NCI-H187 (cell line): ENCODE measurements around the gene GRK1.
A peak's percentile ranks its signal among the peaks of the same experiment; 100 is the strongest.
"Not testable (repeated sequence)": the region's sequence is repeated elsewhere in the genome, so short reads cannot be mapped to it uniquely, and the experiment has no call there.

Experiments
- DNase-seq, 2 experiments: peaks; one replicate each; lab custom pipeline; 2025; lab: John Stamatoyannopoulos, UW

The GRK1 gene

DNA sequence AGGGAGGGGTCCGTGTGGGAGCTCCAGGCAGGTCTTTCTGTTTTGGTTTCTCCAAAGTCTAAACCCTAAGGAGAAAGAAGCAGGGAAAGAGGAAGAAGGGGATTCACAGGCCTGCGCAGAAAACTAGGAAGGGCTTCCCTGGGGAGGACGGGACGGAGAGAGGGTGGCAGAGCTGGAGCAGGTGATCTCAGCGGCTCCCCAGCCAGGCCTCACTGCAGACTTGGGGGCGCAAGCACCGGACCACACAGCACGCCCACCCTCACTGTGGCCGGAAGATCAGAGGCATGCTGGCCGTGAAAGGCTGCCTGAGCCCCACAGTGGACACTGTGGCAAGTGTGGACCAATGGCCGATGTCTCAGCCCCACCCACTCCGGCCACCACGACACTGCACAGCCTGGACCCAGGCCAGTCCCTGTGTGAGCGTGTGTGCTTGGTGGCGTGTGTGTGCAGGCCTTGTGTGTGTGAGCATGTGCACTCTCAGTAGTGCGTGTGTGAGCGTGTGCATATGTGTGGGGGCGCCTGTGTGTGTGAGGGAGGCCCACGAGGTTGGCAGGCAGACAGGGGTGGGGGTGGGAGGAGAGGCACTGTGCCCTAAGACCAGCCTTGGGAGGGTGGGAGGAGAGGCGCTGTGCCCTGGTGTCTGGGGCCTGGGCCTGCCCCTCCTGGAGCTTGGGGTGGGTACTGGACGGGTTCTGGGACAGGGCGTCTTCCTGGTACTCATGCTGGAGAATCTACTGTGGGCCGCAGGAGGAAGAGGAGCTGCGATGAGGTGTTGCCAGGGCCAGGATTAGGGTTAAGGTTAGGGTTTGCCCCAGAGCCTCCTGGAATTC is 76.6 kb downstream of the GRK1 start:
- DNase-seq = no peak

DNA sequence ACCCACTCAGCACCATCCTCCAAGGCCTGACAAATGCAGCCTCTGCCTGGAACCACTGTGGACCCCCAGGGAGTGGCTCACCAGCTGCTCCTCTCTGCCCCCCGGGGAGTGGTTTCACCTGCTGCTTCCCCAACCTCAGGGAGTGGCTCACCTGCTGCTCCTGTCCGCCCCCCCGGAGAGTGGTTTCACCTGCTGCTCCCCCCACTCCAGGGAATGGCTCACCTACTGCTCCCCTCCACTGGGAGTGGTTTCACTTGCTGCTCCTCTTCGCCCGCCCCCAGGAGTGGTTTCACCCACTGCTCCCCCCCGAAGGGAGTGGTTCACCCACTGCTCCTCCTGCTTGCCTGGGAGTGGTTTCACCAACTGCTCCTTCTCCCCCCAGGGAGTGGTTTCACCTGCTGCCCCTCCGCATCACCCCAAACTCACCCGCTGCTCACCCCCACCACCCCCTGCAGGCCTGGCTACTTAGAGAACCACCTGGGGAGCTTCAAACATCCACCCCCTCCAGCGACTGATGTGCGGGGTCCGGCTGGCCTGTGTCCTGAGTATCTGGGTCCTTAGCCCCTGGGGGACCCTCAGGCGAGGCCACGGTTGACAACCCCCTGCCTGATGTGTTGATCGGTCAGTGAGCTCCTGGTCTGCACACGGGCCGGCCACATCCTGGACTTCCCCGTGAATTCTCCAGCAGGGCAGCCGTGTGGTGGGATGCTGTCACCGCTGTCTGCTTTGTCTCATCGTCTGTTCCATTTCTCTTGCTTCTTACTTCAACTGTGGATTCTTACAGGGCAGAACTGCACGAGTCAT is 77.4 kb downstream of the GRK1 start:
- peak; percentile 81 to 91 for DNase-seq

DNA sequence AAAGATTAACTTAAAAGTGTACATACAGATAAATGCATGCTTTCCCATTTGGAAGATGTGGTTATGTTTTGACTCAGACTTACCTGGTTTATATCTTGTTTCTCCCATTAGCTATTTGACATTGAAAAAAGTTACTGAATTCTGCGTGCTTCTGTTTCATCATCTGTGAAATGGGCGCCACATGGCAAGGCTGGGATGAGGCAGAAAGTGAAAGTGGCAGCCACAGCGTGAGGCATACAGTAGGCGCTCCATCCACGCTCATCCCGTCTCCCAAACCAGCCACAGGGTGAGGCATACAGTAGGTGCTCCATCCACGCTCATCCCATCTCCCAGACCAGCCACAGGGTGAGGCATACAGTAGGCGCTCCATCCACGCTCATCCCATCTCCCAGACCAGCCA is 78.0 kb downstream of the GRK1 start:
- no peak for DNase-seq

DNA sequence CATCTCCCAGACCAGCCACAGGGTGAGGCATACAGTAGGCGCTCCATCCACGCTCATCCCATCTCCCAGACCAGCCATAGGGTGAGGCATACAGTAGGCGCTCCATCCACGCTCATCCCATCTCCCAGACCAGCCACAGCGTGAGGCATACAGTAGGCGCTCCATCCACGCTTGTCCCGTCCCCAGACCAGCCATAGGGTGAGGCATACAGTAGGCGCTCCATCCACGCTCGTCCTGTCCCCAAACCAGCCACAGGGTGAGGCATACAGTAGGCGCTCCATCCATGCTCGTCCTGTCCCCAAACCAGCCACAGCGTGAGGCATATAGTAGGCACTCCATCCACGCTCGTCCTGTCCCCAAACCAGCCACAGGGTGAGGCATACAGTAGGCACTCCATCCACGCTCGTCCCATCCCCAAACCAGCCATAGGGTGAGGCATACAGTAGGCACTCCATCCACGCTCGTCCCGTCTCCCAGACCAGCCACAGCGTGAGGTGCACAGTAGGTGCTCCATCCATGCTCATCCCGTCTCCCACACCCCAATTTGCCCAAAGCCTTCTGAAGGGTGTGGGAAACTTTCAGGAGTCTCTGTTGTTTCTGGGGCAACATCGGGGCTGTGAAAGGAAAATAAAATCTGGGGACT is 78.6 kb downstream of the GRK1 start:
- DNase-seq = not testable (repeated sequence)

DNA sequence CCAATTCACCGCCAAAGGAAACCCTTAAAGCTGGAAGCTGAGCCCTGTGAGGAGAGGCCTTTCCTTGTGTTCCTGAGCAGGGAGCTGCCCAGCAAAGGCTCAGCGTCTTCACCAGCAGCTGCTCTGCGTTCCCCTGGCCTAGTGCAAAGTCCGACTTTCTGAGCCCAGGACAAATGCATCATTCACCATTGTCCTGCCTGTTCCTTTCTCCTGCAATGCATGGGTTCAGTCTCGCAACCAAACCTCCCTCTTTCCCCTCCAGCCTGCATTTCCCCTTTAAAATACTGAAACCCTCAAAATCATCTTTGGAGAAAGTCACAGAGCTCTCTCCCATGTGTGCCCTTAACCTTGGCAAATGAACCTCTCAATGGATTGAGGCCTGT is 79.1 kb downstream of the GRK1 start:
- DNase-seq = no peak

DNA sequence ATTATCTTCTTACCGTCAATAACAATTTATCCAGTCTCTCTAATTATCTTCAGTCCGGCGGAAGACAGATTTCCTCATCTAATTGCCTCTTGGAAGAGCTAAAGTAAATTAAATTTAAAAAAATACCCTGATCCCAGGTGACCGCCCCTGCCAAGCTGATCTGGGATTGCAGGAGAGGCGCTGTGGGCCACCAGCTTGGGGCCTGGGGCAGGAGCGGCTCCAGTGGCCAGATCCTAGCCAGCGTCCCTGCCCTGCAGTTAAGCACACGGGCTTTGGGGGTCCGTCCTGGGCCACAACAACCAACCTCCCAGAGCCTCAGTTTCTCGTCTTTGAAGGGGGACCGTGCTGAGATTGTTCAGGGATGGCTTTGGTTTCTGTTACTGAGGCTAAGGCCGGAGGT is 79.7 kb downstream of the GRK1 start:
- DNase-seq = no peak

DNA sequence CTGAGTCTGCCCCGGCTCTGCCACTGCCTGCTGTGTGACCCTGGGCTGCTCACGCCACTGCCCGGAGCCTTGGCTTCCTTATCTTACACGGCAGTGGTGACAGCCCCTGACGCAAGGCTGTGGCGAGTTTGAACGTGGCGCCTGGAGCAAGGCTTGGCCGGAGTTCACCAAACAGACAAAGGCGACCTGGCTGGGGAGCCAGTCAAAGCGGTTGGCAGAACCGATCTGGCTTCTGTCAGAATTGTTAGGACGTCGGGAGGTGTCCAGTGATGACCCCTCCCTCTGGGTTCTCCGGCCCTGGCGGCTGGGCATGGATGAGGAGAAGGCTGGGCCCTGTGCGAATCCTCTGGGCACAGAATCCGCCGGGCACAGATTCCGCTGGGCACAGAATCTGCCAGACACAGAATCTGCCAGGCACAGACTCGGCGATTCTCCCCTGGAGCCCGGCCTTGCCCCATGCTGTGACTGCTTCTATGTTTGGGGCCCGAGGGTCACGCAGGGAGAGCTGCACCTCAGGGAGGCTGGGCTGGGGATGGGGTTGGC is 80.3 kb downstream of the GRK1 start:
- DNase-seq = no peak

DNA sequence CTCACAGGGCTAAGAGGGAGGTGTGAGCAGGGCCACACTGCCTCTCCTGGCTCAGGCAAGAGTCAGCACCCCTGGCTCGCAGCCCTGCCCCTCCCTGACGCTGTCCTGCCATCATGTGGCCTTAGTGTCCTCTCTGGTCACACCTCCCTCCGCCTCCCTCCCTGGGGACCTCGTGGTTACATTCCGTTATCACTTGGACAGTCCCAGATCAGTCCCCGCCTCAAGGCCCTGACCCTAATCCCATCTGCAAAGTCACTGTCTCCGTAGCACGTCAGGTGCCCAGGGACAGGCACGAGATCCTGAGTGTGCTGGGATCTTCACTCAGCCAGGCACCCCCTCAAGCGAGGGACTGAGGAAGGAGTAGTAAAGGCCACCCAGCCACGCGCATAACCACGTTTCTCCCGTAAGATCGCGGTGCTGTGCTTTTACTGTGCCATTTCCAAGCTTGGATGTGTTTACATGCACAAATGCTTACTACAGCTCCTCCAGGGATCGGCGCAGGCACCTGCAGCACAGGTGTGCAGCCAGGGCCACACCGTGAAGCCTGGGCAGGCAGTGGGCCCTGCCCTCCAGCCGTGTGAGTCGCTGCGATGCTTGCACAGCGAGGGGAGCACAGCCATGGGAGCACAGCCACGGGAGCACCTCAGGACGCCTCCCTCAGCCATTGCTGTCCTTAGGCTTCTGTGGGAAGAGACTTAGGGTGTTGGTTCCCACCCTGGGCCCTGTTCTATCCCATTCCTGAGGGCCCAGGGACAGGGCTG is 81.3 kb downstream of the GRK1 start:
- DNase-seq = no peak

DNA sequence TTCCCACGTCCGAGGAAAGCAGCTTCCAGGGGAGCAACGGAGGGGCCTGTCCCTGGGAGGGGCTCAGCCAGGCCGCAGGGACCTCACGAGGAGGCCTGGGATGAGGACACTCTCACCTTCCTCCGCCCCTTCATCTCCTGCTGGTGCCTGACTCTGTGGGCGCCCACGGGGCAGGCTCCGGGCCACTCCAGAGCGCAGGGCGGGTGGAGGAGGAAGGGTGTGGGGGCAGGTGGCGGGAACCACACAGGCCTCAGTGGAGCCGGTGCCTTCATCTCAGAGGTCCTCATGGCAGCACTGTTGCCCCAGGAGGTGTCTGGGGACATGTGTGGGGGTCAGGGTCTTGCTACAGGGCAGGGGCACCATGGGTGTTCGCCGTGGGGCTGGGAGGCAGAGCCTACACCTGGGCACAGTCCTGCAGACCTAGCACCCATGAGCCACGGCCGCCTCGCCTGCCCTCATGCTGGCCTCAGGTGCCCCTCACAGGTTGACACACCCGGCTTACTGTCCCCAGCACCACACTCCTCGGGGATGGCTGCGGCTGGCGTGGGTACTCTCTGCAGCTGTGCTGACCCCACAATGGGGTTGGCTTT is 81.9 kb downstream of the GRK1 start:
- no peak for DNase-seq

DNA sequence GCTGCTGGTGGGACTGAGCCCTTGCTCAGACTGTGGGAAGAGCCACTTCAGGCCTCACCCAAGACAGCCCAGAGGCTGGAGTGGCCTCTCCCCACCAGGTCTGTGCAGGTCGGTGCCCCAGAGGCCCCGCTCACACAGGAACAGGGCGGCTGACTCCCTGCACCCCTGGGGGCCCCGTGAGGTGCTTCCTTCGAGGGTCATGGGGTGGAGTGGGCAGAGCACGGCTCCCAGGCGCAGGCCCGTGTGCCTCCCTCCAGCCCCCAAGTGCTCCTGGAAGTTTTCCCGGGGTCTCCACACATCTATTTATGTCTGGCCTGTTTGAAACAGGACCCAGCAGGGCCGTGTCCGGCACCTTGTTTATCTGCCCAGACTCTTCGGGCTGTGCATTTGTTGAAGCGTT is 82.5 kb downstream of the GRK1 start:
- no peak for DNase-seq

DNA sequence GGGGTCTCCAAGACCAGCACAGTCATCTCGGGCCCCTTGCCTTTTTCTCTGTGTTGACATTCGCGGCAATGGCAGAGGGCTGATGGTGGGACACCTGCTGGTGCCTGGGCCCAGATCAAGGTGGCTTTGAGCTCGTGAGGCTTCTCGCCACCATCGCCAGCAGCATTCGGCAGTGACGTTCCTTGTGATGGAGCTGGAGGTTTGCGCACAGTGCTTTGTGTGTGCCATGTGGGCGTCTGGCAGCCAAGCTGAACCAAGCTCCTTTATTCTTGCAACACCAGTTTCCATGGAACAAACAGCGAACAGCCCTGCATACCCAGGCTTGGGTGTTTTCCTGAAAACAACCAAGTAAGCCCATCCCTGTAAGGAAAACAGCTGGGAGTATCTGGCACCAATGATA is 82.9 kb downstream of the GRK1 start:
- DNase-seq = no peak

DNA sequence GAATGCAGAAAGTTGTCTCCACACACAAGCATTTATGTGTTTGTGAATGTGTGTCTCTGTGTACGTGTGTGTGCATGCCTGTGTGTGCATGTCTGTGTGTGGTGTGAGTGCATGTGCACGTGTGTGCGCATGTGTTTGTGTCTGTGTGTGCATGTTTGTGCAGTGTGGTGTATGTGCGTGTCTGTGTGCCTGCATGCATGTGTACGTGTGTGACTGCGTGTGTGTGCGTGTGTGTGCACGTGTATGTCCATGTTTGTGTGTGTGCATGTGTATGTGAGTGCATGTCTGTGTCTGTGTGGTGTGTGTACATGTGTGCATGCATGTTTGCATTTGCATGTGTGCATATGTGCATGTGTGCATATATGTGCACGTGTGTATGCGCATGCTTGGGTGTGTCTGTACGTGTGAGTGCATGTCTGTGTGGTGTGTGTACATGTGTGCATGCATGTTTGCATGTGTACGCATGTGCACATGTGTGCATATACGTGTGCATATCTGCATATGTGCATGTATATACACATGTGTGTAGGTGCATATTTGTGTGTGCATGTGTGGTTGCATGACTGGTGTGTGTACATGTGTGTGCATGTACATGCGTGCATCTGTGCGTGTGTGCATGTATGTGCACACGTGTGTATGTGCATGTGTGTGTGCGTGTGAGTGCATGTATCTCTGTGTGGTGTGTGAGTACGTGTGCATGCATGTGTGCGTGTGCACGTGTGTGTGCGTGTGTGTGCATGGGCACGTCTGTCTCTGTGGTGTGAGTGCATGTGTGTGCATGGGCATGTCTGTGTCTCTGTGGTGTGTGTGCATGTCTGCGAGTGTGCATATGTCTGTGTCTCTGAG is 83.8 kb downstream of the GRK1 start:
- no peak for DNase-seq

DNA sequence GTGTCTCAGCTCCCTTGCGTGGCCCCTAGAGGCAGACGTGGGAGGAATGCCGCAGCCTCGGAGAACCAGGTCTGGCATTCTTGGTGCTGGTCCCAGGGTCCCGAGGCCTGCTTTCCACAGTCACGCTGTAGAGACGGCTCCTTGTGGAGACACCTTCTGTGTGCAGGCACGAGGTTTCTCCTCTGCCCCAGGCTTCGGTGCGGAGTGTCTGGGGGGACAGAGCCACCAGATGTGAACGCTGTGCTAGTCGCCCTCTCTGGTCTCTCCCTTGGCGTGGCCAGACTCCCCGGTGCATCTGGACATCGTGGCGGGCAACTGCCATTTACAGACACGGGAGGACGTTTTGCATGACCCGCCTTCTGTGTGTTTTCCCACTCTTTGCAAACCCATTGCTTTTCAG is 84.5 kb downstream of the GRK1 start:
- DNase-seq = no peak

DNA sequence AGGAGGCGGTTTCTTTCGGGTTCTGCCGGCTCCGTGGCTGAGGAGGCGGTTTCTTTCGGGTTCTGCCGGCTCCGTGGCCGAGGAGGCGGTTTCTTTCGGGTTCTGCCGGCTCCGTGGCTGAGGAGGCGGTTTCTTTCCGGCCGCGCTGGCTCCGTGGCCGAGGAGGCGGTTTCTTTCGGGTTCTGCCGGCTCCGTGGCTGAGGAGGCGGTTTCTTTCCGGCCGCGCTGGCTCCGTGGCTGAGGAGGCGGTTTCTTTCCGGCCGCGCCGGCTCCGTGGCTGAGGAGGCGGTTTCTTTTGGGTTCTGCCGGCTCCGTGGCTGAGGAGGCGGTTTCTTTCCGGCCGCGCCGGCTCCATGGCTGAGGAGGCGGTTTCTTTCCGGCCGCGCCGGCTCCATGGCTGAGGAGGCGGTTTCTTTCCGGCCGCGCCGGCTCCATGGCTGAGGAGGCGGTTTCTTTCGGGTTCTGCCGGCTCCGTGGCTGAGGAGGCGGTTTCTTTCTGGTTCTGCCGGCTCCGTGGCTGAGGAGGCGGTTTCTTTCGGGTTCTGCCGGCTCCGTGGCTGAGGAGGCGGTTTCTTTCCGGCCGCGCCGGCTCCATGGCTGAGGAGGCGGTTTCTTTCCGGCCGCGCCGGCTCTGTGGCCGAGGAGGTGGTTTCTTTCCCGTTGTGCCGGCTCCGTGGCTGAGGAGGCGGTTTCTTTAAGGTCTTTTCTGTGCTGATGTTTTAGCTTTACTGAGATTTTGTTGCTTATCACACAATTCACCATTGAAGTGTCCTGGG is 85.4 kb downstream of the GRK1 start:
- DNase-seq = not testable (repeated sequence)

DNA sequence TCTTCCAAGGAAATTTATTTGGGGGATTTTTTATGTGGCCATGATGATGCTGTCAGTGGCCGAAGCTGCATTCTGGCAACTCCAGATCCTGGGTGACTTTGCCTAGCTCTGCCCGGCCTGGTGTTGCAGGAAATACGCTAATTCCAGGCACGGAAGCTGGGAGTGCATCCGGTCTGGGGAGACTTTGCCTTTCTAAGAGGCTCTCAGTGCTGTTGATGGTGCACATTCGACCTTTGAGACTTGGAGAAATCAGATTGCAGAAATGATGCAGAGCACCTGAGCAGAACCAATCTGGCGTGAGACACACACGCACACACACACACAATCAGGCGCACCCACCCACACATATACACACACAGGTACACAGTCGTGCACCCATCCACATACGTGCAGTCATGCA is 86.2 kb downstream of the GRK1 start:
- no peak for DNase-seq

DNA sequence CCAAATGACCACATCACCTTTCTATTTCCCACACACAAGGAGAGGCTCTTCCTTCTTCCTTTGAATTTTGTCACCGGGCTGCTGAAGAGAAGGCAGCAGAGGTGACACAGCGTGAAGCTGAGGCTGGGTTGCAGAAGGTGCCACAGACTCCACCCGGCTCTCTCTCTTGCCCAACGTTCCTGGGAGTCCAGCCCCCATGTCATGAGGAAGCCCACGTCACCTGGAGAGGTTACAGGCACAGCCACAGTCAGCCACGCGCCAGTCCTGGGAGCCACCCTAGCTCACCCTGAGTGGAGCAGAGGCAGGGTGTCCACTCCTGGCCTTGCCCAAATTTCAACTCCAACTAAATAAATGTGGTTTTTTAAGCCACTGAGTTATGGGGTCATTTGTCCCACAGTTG is 87.2 kb downstream of the GRK1 start:
- no peak for DNase-seq

DNA sequence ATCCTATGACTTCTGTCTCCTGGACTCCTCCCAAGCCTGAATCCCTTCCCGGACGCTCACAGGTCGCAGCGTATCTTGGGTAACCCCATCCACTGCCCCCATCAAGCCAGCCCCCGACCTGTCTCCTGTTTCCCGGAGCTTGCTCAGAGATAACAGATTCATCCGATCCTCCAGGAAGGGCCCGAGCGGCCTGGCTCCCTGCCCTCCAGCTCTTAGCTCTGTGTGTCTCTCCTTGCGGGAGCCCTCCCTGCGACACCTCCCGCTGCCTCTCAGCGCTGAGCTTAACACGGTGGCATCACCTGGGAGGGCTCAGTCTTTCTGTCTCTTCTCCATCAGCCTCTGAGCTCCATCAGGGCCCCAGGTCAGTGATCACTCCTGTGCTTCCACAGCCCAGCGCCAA is 87.7 kb downstream of the GRK1 start:
- no peak for DNase-seq

DNA sequence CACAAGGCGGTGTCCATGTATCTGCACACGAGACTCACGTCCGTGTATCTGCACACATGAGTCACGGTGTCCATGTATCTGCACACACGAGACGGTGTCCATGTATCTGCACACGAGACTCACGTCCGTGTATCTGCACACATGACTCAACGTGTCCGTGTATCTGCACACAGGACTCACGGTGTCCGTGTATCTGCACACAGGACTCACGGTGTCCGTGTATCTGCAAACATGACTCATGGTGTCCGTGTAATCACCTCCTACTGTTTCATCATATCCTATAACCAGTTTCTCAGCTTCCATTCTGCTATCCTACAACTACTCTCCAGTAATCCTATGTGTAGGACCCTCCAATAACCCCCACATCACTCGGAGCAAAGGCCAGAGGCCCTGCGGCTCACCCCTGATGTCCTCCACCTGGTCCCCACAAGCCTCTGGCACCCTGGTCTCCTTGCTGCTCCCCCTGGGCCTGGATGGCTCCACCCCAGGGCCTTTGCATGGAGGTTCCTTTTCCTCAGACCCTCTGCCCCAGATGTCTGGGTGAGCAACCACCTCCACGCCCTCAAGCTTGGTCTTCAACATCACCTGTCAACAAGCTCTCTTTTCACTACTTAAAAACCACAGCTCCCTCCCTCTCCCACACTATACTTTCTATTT is 89.5 kb downstream of the GRK1 start:
- no peak for DNase-seq
